ENCODE data around the gene PTPRE.

DNA sequence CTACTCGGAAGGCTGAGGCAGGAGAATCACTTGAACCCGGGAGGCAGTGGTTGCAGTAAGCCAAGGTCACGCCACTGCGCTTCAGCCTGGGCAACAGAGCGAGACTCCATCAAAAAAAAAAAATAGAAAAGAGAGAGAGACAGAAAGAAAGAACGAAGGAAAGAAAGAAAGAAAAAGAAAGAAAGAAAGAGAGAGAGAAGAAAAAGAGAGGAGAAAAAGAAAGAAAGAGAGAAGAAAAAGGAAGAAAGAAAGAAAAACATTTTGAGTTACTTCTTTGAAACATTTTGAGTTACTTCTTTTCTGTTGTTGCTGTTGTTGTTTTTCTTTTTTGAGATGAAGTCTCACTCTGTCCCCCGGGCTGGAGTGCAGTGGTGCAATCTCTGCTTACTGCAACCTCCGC, 221.7 kb downstream of the PTPRE start:
- TF ChIP-seq, protein P1, sequence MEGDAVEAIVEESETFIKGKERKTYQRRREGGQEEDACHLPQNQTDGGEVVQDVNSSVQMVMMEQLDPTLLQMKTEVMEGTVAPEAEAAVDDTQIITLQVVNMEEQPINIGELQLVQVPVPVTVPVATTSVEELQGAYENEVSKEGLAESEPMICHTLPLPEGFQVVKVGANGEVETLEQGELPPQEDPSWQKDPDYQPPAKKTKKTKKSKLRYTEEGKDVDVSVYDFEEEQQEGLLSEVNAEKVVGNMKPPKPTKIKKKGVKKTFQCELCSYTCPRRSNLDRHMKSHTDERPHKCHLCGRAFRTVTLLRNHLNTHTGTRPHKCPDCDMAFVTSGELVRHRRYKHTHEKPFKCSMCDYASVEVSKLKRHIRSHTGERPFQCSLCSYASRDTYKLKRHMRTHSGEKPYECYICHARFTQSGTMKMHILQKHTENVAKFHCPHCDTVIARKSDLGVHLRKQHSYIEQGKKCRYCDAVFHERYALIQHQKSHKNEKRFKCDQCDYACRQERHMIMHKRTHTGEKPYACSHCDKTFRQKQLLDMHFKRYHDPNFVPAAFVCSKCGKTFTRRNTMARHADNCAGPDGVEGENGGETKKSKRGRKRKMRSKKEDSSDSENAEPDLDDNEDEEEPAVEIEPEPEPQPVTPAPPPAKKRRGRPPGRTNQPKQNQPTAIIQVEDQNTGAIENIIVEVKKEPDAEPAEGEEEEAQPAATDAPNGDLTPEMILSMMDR (conservative IDR thresholded peaks at IDR 0.05 in 1 of 2, IDR thresholded peaks at IDR 0.05 in 1 of 2; ENCODE audit: extremely low read depth in 1 of 2, insufficient read depth in 1 of 2, low read depth in 1 of 2, low read length in 2 of 2) = no peak
- no peak for TF ChIP-seq EZH2 (IDR thresholded peaks at IDR 0.05; ENCODE audit: borderline replicate concordance, low read length)
